ENCODE data around the gene PRKCE. TPM values are rescaled to one million over a fixed set of nuclear protein-coding genes. Genes with fewer than 3 reads are reported as not detected.

Gene PRKCE
- total RNA-seq, 2 experiments from 2014 or later: 17.0 to 42.1 TPM

DNA sequence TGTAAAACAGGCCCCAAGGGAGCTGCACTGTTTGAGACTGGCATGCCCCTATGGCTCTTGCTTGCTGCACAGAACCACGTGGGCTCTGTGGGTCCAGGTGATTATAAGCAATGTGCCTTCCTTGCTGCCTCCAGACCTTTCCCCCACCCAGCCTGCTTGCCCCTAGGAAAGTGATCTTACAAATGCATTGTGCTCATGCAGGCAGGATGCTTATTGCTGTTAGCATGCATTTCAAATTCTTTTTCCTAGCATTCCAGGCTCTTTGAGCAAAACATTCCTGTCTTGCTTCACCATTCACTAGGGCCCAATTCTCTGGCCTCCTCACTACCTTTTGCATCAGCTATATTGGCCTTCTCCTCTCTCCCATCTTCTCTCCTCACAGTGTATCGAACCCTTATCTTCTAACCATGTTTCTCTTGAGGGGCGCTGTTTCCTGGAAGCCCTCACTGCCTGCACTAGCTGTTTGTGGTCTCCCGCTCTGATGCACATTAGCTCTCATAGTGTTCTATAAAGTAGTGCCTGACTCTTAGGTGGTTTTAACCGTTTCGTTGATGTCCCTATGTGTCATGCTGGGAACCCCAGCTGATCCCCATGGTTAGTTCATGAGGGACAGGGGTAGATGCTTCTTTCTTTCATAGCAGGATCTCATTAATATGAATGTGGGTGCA is 492.8 kb downstream of the PRKCE start:
- no peak overlapping the region for H3K27ac ChIP-seq (ENCODE audit: low read depth, low read length, poor library complexity, severe bottlenecking)
- no peaks in the 10 kb centered on the region for H3K4me1 ChIP-seq (ENCODE audit: insufficient read depth, low read length, poor library complexity, severe bottlenecking)
- POLR2A ChIA-PET: no interaction called here
- no peaks in the 10 kb centered on the region for H3K79me2 ChIP-seq (ENCODE audit: insufficient read depth, low read depth, low read length)
- no peaks in the 10 kb centered on the region for H3K9me3 ChIP-seq (ENCODE audit: low read length)
- BruUV-seq (replicated peaks): no TSS peak
- CTCF ChIA-PET (ENCODE audit: unreplicated experiment): no interaction called here
- no peak overlapping the region for H3K4me3 ChIP-seq (ENCODE audit: low read depth, low read length, poor library complexity, severe bottlenecking)
- H4K20me1 ChIP-seq (ENCODE audit: insufficient read depth, low read length): no peaks in the 10 kb centered on the region
- no peaks in the 10 kb centered on the region for H3K9me2 ChIP-seq (ENCODE audit: insufficient read depth, low read length)
- no peak overlapping the region for H3K4me2 ChIP-seq (ENCODE audit: low read length)
- H2AFZ ChIP-seq (ENCODE audit: low read length): no peak overlapping the region
- H3K36me3 ChIP-seq (ENCODE audit: insufficient read depth, low read length): no peaks in the 10 kb centered on the region
- intact Hi-C loops (cut with micrococcal nuclease; ENCODE audit: unreplicated experiment): no loop called here
- no peak for TF ChIP-seq EZH2phosphoT487 (IDR thresholded peaks at IDR 0.05; ENCODE audit: borderline replicate concordance, low read depth, low read length)
- TF ChIP-seq, protein P1, sequence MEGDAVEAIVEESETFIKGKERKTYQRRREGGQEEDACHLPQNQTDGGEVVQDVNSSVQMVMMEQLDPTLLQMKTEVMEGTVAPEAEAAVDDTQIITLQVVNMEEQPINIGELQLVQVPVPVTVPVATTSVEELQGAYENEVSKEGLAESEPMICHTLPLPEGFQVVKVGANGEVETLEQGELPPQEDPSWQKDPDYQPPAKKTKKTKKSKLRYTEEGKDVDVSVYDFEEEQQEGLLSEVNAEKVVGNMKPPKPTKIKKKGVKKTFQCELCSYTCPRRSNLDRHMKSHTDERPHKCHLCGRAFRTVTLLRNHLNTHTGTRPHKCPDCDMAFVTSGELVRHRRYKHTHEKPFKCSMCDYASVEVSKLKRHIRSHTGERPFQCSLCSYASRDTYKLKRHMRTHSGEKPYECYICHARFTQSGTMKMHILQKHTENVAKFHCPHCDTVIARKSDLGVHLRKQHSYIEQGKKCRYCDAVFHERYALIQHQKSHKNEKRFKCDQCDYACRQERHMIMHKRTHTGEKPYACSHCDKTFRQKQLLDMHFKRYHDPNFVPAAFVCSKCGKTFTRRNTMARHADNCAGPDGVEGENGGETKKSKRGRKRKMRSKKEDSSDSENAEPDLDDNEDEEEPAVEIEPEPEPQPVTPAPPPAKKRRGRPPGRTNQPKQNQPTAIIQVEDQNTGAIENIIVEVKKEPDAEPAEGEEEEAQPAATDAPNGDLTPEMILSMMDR (conservative IDR thresholded peaks at IDR 0.05; ENCODE audit: low read length): no peak
- no peak for DNase-seq (ENCODE audit: low spot score)

DNA sequence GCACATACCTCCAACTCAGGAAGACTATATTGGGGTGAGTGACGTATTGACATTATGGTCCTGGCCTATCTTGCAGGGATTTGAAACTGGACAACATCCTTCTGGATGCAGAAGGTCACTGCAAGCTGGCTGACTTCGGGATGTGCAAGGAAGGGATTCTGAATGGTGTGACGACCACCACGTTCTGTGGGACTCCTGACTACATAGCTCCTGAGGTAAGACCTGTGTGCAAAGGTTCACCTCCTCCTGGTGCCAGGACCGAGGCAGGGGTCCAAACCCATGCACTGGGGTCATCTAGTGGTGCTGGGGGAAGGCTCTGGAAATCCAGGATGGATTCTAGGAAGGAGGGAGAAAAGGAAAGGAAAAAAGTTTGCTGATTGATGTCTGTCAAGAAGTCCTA is 493.5 kb downstream of the PRKCE start:
- ChIA-PET CTCF (ENCODE audit: unreplicated experiment) (no interaction called here), POLR2A (no interaction called here)
- H3K4me1 ChIP-seq (ENCODE audit: insufficient read depth, low read length, poor library complexity, severe bottlenecking): no peaks in the 10 kb centered on the region

DNA sequence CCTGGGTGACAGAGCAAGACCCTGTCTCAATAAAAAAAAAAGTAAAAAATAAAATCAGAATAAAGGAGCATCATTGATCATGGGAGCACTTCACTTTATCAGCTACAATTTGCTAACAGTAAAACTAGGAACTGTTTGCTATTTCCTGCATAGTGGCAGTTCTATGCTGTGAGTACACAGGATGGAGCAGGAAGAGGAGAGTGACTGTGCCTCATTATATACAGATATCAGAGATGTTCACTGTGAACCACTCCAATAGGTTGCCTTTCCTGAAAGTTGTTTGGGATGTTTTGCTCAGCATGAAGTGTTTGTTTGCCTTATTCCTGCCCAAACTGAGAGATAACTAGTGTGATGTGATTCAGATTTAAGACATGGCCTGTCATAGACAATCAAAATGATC is 494.4 kb downstream of the PRKCE start:
- Histone ChIP-seq H2AFZ (ENCODE audit: low read length) (no peak overlapping the region), H4K20me1 (ENCODE audit: insufficient read depth, low read length) (no peaks in the 10 kb centered on the region), H3K9me2 (ENCODE audit: insufficient read depth, low read length) (no peaks in the 10 kb centered on the region), H3K79me2 (ENCODE audit: insufficient read depth, low read depth, low read length) (no peaks in the 10 kb centered on the region), H3K9me3 (ENCODE audit: low read length) (no peaks in the 10 kb centered on the region), H3K4me3 (ENCODE audit: low read depth, low read length, poor library complexity, severe bottlenecking) (no peak overlapping the region), H3K27ac (ENCODE audit: low read depth, low read length, poor library complexity, severe bottlenecking) (no peak overlapping the region), H3K4me1 (ENCODE audit: insufficient read depth, low read length, poor library complexity, severe bottlenecking) (no peaks in the 10 kb centered on the region), H3K36me3 (ENCODE audit: insufficient read depth, low read length) (no peaks in the 10 kb centered on the region), H3K4me2 (ENCODE audit: low read length) (no peak overlapping the region)
- TF ChIP-seq EZH2phosphoT487 (IDR thresholded peaks at IDR 0.05; ENCODE audit: borderline replicate concordance, low read depth, low read length): no peak
- TF ChIP-seq, protein P1 (conservative IDR thresholded peaks at IDR 0.05; ENCODE audit: low read length): no peak
- no peak for DNase-seq (ENCODE audit: low spot score)
- BruUV-seq (replicated peaks): no TSS peak
- POLR2A ChIA-PET: no interaction called here
- CTCF ChIA-PET (ENCODE audit: unreplicated experiment): no interaction called here
- intact Hi-C loops (cut with micrococcal nuclease; ENCODE audit: unreplicated experiment): no loop called here

More for the DNA sequence above, 493.5 kb downstream of the PRKCE start:
- no peak for TF ChIP-seq EZH2phosphoT487 (IDR thresholded peaks at IDR 0.05; ENCODE audit: borderline replicate concordance, low read depth, low read length)
- TF ChIP-seq, protein P1 (conservative IDR thresholded peaks at IDR 0.05; ENCODE audit: low read length): no peak
- no peaks in the 10 kb centered on the region for H3K79me2 ChIP-seq (ENCODE audit: insufficient read depth, low read depth, low read length)
- DNase-seq (ENCODE audit: low spot score): no peak
- intact Hi-C loops (cut with micrococcal nuclease; ENCODE audit: unreplicated experiment): no loop called here
- H3K9me2 ChIP-seq (ENCODE audit: insufficient read depth, low read length): no peaks in the 10 kb centered on the region
- H2AFZ ChIP-seq (ENCODE audit: low read length): no peak overlapping the region
- no peaks in the 10 kb centered on the region for H3K36me3 ChIP-seq (ENCODE audit: insufficient read depth, low read length)
- H4K20me1 ChIP-seq (ENCODE audit: insufficient read depth, low read length): no peaks in the 10 kb centered on the region
- H3K4me2 ChIP-seq (ENCODE audit: low read length): no peak overlapping the region
- H3K27ac ChIP-seq (ENCODE audit: low read depth, low read length, poor library complexity, severe bottlenecking): no peak overlapping the region
- no peak overlapping the region for H3K4me3 ChIP-seq (ENCODE audit: low read depth, low read length, poor library complexity, severe bottlenecking)
- H3K9me3 ChIP-seq (ENCODE audit: low read length): no peaks in the 10 kb centered on the region
- BruUV-seq (replicated peaks): no TSS peak

Data from OCI-LY7 (cell line).